Spleen (tissue), 7 donors: ENCODE measurements around the gene GAB2.

Experiments used
- POLR2A ChIP-seq, 3 donors: fragments of 450-650 bp; IDR thresholded peaks; one replicate each; pipeline ENCODE4 v1.5.1; 2017; ENCODE audit warnings: antibody characterized with exemption in 3 of 3, mild to moderate bottlenecking in 1 of 3
- POLR2AphosphoS5 ChIP-seq, 3 donors: sonication (generic); formaldehyde crosslinking; IDR thresholded peaks; one replicate each; pipeline ENCODE4 v1.5.1; 2017; ENCODE audit warnings: antibody characterized with exemption in 3 of 3
- TF ChIP-seq, protein P1 (sequence below), 11 experiments: fragments of 200-600 bp in 7 of 11; fragments of 450-650 bp in 4 of 11; sonication (generic) in 4 of 11; IDR thresholded peaks in 8 of 11; conservative IDR thresholded peaks in 3 of 11; 1 replicate in 7 of 11; 2 replicates in 4 of 11; pipeline versions ENCODE4 v1.4.0 to v1.8.0; 2016 to 2021; ENCODE audit warnings: antibody characterized with exemption in 11 of 11, inconsistent platforms in 4 of 11, mild to moderate bottlenecking in 1 of 11
- donor health status: DM: no; HTN: no; CAD: no; lungs with moderate emphysema.
- donor health status: DM: no; HTN: no; CAD: no.
- donor health status: DM: no; HTN: no; CAD: no.

- TF ChIP-seq POLR2A (IDR thresholded peaks at IDR 0.05) (no peak), POLR2AphosphoS5 (IDR thresholded peaks at IDR 0.05) (no peak)
- TF ChIP-seq, protein P1, sequence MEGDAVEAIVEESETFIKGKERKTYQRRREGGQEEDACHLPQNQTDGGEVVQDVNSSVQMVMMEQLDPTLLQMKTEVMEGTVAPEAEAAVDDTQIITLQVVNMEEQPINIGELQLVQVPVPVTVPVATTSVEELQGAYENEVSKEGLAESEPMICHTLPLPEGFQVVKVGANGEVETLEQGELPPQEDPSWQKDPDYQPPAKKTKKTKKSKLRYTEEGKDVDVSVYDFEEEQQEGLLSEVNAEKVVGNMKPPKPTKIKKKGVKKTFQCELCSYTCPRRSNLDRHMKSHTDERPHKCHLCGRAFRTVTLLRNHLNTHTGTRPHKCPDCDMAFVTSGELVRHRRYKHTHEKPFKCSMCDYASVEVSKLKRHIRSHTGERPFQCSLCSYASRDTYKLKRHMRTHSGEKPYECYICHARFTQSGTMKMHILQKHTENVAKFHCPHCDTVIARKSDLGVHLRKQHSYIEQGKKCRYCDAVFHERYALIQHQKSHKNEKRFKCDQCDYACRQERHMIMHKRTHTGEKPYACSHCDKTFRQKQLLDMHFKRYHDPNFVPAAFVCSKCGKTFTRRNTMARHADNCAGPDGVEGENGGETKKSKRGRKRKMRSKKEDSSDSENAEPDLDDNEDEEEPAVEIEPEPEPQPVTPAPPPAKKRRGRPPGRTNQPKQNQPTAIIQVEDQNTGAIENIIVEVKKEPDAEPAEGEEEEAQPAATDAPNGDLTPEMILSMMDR (IDR thresholded peaks at IDR 0.05 in 8 of 11, conservative IDR thresholded peaks at IDR 0.05 in 3 of 11): no peak
These were observed 206.1 kb downstream of the GAB2 start for GRCh38 chr11:78211565-78211964.
